C1 segment of cervical spinal cord (tissue), 14 donors: ENCODE data around the gene JARID2.

Experiments used
- DNase-seq, 14 donors: peaks; one replicate each; lab custom pipeline; 2025; lab: John Stamatoyannopoulos, UW

The JARID2 gene

GRCh38 chr6:15517600-15517999 lies 271.7 kb downstream of the JARID2 start:
- no peak for DNase-seq

- DNase-seq, result no peak
These were observed 272.2 kb downstream of the JARID2 start for GRCh38 chr6:15518057-15518456.

- no peak for DNase-seq
These were observed 273.0 kb downstream of the JARID2 start for GRCh38 chr6:15518878-15519277.

- DNase-seq, result no peak
These were observed 273.8 kb downstream of the JARID2 start for GRCh38 chr6:15519681-15520080.

- no peak for DNase-seq
These were observed 274.8 kb downstream of the JARID2 start for GRCh38 chr6:15520626-15521203.

- DNase-seq, result peak in 2 of 14 donors; percentile 9 to 17
These were observed 275.7 kb downstream of the JARID2 start for GRCh38 chr6:15521582-15521981.

GRCh38 chr6:15522026-15522425 lies 276.2 kb downstream of the JARID2 start:
- DNase-seq, result no peak

- DNase-seq, result no peak
These were observed 276.6 kb downstream of the JARID2 start for GRCh38 chr6:15522427-15522826.

- no peak for DNase-seq
These were observed 277.1 kb downstream of the JARID2 start for GRCh38 chr6:15522856-15523529.

- no peak for DNase-seq
These were observed 278.1 kb downstream of the JARID2 start for GRCh38 chr6:15523679-15524630.

GRCh38 chr6:15524861-15525401 lies 279.1 kb downstream of the JARID2 start:
- DNase-seq, result no peak

- DNase-seq, result no peak
These were observed 280.4 kb downstream of the JARID2 start for GRCh38 chr6:15526212-15526701.

GRCh38 chr6:15527838-15528617 lies 282.2 kb downstream of the JARID2 start:
- DNase-seq, result no peak

GRCh38 chr6:15528870-15529269 lies 283.0 kb downstream of the JARID2 start:
- DNase-seq, result no peak

GRCh38 chr6:15530411-15530810 lies 284.5 kb downstream of the JARID2 start:
- DNase-seq, result no peak

GRCh38 chr6:15531973-15532372 lies 286.1 kb downstream of the JARID2 start:
- no peak for DNase-seq

- DNase-seq, result no peak
These were observed 287.6 kb downstream of the JARID2 start for GRCh38 chr6:15533379-15534026.

GRCh38 chr6:15534974-15535373 lies 289.1 kb downstream of the JARID2 start:
- no peak for DNase-seq

- DNase-seq, result no peak
These were observed 289.8 kb downstream of the JARID2 start for GRCh38 chr6:15535495-15536197.
